HG03439 (cell line): ENCODE data around the gene SYP.

Source experiments
- ATAC-seq: cut with Tn5 transposase; IDR thresholded peaks from one replicate; pipeline ENCODE4 v1.9.1; 2021; ENCODE audit warnings: mild to moderate bottlenecking, moderate library complexity; ENCODE audit not compliant: unreplicated experiment

Gene SYP

GRCh38 chrX:49199906-49200771, at the start of gene SYP:
Gene SYP (minus strand): TSS chrX:49200193. CDS start chrX:49200186, 7 bp downstream.
- peak; percentile 86 for ATAC-seq

DNA sequence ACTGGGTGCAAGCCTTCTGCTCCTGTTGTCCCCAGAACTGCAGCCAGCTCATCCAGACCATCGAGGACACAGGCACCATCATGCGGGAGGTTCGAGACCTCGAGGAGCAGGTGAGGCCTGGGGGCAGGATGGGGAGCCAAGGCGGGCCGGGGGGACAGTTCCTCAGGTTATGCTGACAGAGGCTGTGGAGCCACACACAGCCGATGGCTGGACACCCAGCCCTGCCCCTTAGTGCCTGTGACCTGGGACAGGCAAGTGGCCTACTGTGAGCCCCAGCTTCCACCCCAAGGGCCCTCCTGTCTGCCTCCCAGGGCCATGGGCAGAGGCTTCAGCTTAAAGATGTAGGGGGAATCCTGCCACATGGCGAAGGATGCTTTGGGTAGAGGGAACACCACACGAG, 49.6 kb upstream of the SYP start:
- ATAC-seq = no peak

DNA sequence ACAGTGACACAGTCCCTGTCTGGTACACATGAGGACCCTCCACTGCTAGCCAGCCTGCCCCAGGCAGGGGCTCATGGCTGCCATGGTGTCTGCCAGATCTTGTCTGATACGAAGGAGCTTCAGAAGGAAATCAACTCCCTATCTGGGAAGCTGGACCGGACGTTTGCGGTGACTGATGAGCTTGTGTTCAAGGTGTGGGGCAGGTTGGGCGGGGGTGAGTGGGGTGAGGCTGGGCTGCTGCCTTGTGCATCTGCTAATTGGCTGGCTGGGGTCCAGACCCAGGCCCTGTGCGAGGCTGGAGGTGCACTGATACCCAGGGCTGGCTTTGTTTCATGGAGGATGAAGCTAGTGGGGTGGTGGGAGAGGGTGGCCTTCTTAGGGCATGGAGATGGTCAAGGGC, 49.1 kb upstream of the SYP start:
- ATAC-seq = no peak

DNA sequence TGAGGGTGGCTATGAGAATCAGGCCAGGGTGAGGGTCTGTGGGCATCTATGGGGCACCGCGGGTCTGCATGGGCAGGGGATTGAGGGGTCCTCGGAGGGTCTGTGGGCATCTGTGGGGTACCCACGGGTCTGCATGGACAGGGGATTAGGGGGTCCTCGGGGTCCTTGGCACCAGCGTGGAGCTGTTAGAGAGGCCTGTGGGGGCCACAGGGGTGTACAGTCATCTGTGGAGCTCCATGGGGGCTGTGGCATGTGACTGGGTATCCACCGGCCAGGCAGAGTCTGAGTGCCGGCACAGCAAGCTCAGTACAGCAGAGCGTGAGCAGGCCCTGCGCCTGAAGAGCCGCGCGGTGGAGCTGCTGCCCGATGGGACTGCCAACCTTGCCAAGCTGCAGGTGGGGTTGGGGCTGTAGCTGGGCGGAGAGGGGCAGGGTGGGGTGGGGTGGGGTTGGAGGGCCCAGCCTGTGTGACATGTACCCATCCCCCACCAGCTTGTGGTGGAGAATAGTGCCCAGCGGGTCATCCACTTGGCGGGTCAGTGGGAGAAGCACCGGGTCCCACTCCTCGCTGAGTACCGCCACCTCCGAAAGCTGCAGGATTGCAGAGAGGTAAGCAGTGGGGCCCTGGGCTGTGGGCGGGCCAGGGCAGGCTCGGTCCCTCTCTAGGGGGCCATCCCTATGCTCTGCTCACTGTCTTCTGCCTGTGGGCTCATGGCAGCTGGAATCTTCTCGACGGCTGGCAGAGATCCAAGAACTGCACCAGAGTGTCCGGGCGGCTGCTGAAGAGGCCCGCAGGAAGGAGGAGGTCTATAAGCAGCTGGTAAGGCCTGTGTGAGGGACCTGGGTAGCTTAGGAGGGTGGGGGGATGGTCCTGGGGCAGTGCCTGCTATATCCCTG, 48.2 kb upstream of the SYP start:
- ATAC-seq = no peak

DNA sequence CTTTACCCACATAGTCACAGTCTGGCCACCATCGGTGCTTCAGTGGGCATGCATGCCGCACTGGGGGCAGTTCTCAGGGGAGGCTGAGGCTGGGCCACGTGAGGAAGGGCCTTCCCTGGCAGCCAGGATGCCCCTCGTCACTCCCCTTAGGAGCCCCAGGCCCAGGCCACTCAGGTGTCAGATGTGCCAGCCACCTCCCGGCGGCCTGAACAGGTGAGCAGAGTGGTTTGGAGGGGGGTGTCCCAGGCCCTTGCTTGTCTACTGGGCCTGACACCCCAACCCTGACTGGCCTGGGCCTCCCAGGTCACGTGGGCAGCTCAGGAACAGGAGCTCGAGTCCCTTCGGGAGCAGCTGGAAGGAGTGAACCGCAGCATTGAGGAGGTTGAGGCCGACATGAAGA, 47.4 kb upstream of the SYP start:
- no peak for ATAC-seq

DNA sequence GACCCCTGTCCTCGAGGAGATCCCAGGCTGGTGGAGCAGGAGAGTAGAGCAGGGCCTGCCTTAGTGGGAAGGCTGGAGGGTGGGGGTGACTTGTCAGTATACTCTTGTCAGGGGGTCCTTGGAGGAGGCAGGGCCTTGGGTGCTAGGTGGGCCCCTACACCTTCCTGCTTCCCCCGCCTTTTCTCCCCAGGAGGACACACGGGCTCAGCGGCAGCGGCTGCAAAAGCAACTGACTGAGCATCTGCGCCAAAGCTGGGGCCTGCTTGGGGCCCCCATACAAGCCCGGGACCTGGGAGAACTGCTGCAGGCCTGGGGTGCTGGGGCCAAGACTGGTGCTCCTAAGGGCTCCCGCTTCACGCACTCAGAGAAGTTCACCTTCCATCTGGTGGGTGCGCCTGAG, 46.5 kb upstream of the SYP start:
- ATAC-seq = no peak

DNA sequence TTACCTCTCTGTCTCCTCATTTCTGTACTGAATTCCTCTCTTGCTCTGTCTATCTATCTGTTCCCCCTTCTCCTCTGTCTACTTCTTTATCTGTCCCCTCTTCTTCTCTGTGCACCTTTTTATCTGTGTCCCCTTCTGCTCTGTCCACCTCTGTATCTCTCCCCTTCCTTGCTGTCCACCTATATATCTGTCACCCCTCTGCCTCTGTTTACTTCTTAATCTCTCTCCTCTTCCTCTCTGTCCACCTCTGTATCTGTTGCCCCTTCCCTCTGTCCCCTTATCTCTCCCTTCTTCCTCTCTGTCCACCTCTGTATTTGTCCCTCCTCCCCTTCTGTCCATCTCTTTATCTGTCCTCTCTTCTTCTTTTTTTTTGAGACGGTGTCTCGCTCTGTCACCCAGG, 44.2 kb upstream of the SYP start:
- no peak for ATAC-seq

DNA sequence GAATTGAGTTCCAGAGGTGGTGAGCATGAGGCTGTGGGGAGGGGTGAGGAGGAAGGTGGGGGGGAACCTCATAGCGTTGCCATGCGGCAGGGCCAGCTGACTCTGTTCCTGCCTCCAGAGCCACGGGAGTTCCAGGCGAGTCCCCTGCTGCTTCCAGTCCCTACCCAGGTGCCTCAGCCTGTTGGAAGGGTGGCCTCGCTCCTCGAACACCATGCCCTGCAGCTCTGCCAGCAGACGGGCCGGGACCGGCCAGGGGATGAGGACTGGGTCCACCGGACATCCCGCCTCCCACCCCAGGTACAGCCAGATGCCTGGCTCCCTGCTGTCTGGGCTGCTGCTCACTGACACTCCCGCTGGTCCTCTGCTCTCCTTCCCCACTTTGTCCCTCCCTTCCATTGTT, 43.2 kb upstream of the SYP start:
- no peak for ATAC-seq

DNA sequence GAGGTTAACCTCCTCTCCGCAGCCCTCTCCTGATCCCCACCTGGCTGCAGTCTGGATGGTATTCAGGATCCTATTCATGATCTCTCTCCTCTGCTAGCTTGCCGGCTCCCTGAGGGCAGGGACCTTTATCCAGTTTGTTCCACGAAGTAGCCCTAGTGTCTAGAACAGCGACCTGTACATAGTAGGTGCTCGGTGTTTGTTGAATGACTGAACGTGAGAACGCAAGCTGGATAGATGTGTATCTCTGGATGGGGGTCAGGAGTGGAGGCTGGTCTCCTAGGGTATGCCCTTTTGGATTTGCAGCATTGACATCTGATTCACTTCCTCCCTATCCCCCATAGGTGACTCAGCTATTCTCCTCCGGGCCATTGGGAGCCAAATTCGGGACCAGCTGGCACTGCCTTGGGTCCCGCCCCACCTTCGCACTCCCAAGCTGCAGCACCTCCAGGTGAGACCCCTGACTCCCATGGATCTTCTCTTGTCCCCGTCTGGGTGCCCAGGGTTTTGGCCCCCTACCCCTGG, 42.6 kb upstream of the SYP start:
- ATAC-seq = no peak

GRCh38 chrX:49238735-49239134, 38.7 kb upstream of the SYP start:
- ATAC-seq = no peak

GRCh38 chrX:49237060-49237459, 37.1 kb upstream of the SYP start:
- ATAC-seq = no peak

DNA sequence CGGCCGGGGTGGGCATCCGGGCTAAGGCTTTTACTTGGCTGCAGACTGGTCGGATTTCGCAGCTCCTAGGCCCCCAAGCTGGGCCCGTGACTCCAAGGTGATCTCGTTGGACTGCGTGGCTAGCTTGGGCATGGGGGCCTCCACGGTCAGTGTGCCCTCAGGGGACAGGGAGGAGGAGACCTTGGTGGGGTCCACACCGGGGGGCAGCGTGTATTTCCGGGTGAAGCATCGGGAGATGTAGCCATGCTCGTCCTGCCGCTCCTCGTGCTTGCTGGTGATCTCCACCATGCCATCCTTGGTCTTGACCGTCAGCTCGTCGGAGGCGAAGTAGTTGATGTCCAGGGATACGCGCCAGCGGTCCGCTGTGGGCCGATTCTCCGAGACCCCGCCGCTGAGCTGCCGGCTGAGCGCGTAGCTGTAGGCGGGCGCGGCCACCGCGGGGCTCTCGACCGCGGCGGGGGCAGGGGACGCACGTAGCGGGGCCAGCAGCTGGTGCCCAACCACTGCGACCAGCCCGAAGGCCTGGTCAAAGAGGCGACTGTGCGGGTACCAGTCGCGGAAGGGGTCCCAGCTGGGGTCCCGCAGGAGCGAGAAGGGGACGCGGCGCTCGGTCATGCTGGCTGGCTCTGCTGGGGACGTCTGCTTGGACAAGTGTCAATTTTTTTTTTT, 34.0 kb upstream of the SYP start:
- ATAC-seq = no peak

DNA sequence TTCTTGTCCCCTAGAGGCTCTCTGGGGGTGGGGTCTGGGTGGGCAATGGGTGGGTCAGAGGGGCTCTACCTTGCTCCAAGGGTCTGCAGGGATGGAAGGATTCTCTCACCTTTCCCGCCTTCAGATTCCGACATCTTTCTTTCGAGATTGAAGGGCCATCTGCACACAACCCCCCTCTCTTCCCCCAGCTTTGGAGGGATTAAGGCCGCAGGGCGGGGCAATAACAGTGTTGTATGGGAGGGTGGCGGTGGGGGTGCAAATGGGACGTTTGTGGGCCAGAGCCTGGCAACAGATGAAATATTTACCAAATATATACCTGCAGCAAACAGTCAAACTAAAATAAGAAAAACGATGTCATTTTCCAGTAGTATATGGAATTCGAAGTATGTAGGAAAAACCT, 33.2 kb upstream of the SYP start, which contains the start of gene CACNA1F:
CACNA1F (minus strand) TSS at position 165 of the 400 bp plus-strand sequence; CDS start at position 134, 31 bp downstream.
- ATAC-seq = no peak

DNA sequence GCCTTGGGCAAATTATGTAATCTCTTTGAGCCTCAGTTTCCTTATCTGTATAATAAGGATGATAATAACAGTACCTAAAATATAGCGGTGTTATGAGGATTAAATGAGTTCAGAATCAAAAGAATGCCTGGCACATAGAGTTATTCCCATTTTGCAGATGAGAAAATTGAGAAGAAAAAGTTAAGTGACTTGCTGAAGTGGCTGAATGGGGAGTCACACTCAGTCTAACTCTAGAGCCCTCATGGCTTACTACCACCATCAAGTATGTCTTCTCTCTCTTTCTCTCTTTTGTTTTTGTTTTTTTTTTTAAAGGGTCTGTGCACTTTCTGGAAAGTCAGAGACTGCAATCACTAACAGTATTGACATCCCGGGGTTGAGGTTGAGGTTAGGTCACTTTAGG, 32.5 kb upstream of the SYP start:
- no peak for ATAC-seq

DNA sequence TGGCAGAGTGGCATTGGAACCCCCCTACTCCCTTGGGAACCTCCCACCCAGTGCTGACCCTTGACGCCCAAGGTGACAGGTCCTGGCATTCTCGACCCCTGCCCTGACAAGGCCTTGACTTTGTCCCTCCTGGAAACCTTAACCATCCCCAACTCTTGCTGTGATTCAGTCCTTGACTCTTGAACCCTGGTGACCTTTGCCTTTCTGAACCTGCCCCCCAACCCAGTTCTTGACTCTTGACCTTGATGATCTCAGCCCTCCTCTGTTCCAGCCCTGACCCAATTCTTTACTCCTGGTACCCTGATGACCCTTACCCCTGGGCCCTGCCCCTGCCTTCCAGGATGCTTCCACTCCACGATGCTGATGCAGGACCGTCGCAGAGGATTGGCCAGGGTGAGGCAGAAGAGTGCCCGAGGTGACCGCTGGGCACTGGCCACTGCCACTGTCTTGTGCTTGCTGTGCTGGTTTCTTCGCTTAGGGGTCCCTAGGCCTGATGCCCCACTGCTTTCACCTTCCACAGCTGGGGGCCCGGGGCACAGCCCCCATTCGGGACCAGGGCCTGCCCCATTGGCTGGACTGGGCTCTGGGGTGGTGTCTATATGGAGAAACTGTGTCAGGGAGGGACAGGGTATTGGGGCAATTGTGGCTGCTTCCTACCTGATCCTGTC, 31.5 kb upstream of the SYP start:
- no peak for ATAC-seq

DNA sequence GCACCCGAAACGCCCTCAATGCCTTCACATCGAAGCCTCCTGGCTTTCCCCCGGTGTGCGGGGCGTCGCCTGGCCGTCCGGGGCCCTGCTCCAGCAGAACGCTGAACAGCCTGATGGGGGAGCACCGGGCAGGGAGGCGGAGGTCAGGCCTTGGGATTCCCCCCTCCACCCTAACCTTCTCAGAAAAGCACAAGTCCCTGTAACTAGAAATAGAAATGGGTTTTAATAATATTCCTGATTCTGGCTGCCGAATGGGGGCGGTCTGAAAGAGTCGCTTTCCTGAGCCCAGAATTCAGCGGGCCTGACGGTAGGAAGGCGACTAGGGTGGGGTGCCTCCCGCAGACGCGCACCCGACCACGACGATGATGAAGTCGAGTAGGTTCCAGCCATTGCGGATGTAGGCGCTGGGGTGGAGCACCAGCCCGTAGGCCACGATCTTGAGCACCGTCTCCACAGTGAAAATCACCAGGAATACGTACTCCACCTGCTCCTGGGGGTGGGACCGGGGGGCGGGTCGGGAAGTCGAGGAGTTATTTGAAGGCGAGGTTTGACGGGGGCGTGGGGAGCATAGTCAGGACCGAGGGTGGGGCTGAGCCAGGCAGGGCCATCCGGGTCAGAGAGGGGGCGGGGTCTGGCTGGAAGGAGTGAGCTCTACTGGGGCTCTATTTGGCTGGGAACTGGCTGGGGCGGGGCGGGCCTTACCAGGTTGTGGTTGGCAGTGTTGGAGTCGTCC, 30.7 kb upstream of the SYP start:
- ATAC-seq = peak; percentile 59

GRCh38 chrX:49228185-49228584, 28.2 kb upstream of the SYP start:
- no peak for ATAC-seq

DNA sequence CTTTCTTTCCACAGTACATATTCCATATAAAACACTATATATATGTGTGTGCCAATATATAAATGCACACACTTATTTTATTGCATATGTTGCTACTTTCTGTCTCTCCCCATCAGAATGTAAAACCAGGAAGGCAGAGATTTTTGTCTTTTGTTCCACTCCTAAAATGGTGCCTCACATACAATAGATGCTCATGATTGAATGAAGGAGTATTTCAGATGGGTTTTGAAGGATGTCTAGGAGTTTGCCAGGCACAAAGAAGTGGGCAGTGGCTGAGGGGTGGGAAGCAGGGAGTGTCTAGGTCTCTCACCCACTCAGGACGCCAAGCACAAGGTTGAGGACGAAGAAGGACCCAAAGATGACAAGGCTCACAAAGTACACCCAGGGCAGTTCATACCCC, 27.7 kb upstream of the SYP start:
- no peak for ATAC-seq

DNA sequence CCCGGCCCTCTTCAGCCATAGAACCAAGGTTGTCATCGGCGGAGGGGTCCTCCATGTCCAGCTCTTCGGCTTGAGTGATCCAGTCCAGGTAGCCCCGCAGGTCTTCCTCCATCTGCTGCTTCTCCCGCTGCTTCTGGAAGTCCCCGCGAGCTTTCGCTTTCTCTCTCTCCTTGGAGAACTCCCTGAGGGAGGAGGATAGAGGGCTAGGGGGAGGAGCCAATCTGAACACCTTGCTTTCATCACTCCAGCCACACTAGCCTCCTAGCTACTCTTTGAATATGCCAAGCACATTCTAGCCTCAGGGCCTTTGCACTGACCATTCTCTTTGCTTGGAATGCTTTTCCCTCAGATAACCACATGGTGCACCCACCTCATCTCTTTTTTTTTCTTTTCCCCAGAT, 27.0 kb upstream of the SYP start:
- ATAC-seq = no peak

- ATAC-seq = no peak
These were observed 25.9 kb upstream of the SYP start for GRCh38 chrX:49225858-49226257.
